H1 (cell line): ENCODE results near the gene RPL39L. TPM values are rescaled to one million over a fixed set of nuclear protein-coding genes. Genes with fewer than 3 reads are reported as not detected.

Experiments used
- BCL11A ChIP-seq, 2 experiments: IDR thresholded peaks; one replicate each; pipeline ENCODE4 v1.6.1; 2011; ENCODE audit warnings: low read depth in 2 of 2, low read length in 2 of 2, mild to moderate bottlenecking in 2 of 2
- RBBP5 ChIP-seq: IDR thresholded peaks from 2 replicates; pipeline ENCODE4 v1.7.1; 2012; ENCODE audit warnings: low read depth, mild to moderate bottlenecking, inconsistent platforms, low read length, moderate library complexity, borderline replicate concordance
- TBP ChIP-seq: IDR thresholded peaks from 2 replicates; pipeline ENCODE4 v1.6.1; 2011; ENCODE audit warnings: low read depth, low read length, improper control_type of control experiment
- polyA plus RNA-seq, 7 experiments: library from polyadenylated mRNA; depleted of rRNA in 3 of 7; stranded (reverse) in 5 of 7; unstranded in 2 of 7; fragments of >200 nt in 5 of 7; fragments of 200-250 nt in 2 of 7; gene quantifications; 1 replicate in 5 of 7; 2 replicates in 1 of 7; 4 replicates in 1 of 7; pipeline versions ENCODE4 v1.2.1 to v1.2.3, GENCODE V29; 2011 to 2013; ENCODE audit warnings: missing spikeins in 2 of 7, mixed read lengths in 2 of 7
- total RNA-seq: library from RNA; stranded (reverse); fragmentation: NEBNext Ultra II Directional; extraction: Animal tissue kit (Norgen Biotek cat#: 25700); gene quantifications from 2 replicates; pipeline ENCODE4 v1.2.1, GENCODE V29; 2021

Gene RPL39L
- total and polyA plus RNA-seq, 2 of the 8 experiments (the other 6 are each of a cell fraction or from before 2014, with no cell fraction given) = 51.8 to 67.7 TPM

DNA sequence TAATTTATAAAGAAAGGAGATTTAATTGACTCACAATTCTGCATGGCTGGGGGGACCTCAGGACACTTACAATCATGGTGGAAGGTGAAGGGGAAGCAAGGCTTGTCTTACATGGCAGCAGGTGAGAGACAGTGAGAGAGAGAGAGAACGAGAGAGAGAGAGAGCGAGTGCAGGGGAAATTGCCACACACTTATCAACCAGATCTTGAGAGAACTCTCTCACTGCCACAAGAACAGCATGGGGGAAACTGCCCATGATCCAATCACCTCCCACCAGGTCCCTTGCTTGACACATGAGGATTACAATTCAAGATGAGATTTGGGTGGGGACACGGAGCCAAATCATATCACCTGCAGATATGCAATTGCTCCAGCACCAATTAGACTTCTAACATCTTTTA lies 7.1 kb upstream of the RPL39L start (continued):
- TF ChIP-seq RBBP5 (no peak), BCL11A (IDR thresholded peaks at IDR 0.05; ENCODE audit: low read depth in 2 of 2, low read length in 2 of 2) (no peak), TBP (no peak)
